ENCODE results near the gene FXYD4.
A peak's percentile ranks its signal among the peaks of the same experiment; 100 is the strongest.

- TF ChIP-seq CTCF (IDR thresholded peaks at IDR 0.05) (peak in 3 of 6 experiments; percentile 13 to 17 (median 15)), POLR2A (IDR thresholded peaks at IDR 0.05) (peak; percentile 84 to 91)
Measured at GRCh38 chr10:43420369-43421200, 49.1 kb downstream of the FXYD4 start.
